ENCODE measurements around the gene SPRR5. TPM values are rescaled to one million over a fixed set of nuclear protein-coding genes. Genes with fewer than 3 reads are reported as not detected.

The SPRR5 gene
- total RNA-seq, 1 experiment from 2014 or later, result not detected

DNA sequence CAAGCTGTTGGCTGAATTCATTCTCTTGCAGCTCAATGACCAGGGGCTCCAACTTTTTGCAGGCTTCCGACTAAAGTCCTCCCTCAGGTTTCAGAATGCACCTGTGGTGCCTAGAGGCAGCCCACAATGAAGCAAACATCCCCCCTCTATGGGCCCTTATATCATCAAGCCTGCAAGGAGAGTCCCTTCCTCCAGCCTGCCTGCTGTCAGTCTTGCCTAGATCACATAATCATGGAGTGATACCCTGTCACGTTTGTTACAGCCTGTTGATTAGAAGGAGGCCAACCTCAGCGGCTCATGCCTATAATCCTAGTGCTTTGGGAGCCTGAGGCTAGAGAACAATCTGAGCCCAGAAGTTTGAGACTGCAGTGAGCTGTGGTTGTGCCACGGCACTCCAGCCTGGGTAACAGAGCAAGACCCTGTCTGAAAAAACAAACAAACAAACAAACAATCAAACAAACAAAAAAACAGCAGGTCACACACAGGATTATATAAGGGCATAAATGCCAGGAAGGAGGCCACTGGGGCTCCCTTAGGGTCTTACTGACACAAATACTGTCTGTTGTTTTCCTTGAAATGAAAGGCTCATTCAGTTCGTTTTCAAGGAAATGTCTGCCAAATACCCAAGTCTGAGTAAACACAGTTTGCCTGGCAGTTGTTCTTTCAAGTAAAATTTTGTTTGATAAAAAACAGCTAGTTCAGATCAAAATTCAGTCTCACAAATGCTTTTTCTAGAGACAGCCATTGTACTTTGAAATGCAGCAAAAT lies 49.8 kb downstream of the SPRR5 start:
- CTCF ChIA-PET, result no interaction called here
- TF ChIP-seq EZH2 (IDR thresholded peaks at IDR 0.05; ENCODE audit: borderline replicate concordance, low read depth, low read length, poor library complexity, severe bottlenecking), result no peak
- TF ChIP-seq, protein P1, sequence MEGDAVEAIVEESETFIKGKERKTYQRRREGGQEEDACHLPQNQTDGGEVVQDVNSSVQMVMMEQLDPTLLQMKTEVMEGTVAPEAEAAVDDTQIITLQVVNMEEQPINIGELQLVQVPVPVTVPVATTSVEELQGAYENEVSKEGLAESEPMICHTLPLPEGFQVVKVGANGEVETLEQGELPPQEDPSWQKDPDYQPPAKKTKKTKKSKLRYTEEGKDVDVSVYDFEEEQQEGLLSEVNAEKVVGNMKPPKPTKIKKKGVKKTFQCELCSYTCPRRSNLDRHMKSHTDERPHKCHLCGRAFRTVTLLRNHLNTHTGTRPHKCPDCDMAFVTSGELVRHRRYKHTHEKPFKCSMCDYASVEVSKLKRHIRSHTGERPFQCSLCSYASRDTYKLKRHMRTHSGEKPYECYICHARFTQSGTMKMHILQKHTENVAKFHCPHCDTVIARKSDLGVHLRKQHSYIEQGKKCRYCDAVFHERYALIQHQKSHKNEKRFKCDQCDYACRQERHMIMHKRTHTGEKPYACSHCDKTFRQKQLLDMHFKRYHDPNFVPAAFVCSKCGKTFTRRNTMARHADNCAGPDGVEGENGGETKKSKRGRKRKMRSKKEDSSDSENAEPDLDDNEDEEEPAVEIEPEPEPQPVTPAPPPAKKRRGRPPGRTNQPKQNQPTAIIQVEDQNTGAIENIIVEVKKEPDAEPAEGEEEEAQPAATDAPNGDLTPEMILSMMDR (conservative IDR thresholded peaks at IDR 0.05; ENCODE audit: low read depth, low read length), result no peak
- intact Hi-C loops (cut with micrococcal nuclease; ENCODE audit: unreplicated experiment), result no loop called here
- no peak for DNase-seq (ENCODE audit: low spot score)
- BruUV-seq (replicated peaks), result no TSS peak
- Histone ChIP-seq H3K36me3 (ENCODE audit: insufficient read depth, low read length, poor library complexity, severe bottlenecking) (no peaks in the 10 kb centered on the region), H3K27me3 (replicated peaks; ENCODE audit: insufficient read depth, low read depth, low read length, poor library complexity) (no peaks in the 10 kb centered on the region), H3K27ac (ENCODE audit: low read depth, low read length, poor library complexity, severe bottlenecking) (no peak overlapping the region), H3K4me1 (ENCODE audit: insufficient read depth, low read length, poor library complexity, severe bottlenecking) (no peaks in the 10 kb centered on the region), H3K4me3 (ENCODE audit: low read depth, low read length, poor library complexity, severe bottlenecking) (no peak overlapping the region), H3K9me3 (ENCODE audit: low read depth, low read length, poor library complexity, severe bottlenecking) (no peaks in the 10 kb centered on the region)
- POLR2A ChIA-PET (ENCODE audit: low non-redundant PET), result no interaction called here

DNA sequence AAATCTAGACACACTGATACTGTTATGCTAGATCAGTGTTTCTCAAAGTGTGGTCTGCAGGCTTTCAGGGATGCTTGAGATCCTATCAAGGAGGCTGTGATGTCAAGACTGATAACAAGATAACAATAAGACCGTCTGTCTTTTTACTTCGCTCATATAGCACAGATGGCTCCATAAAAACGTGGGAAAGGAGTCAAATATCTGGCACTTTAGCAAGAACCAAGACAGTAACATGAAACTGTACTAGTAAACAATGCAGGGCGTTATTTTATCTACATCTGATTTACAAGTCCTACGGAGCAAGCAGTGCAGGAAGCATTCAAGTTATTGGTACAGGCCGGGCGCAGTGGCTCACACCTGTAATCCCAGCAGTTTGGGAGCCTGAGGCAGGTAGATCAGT lies 50.9 kb downstream of the SPRR5 start:
- no peaks in the 10 kb centered on the region for H3K9me3 ChIP-seq (ENCODE audit: low read depth, low read length, poor library complexity, severe bottlenecking)
- ChIA-PET CTCF (no interaction called here), POLR2A (ENCODE audit: low non-redundant PET) (no interaction called here)
- no peaks in the 10 kb centered on the region for H3K27me3 ChIP-seq (replicated peaks; ENCODE audit: insufficient read depth, low read depth, low read length, poor library complexity)
- H3K36me3 ChIP-seq (ENCODE audit: insufficient read depth, low read length, poor library complexity, severe bottlenecking), result no peaks in the 10 kb centered on the region
- no peak overlapping the region for H3K27ac ChIP-seq (ENCODE audit: low read depth, low read length, poor library complexity, severe bottlenecking)
- DNase-seq (ENCODE audit: low spot score), result no peak
- no TSS peak for BruUV-seq (replicated peaks)
- intact Hi-C loops (cut with micrococcal nuclease; ENCODE audit: unreplicated experiment), result no loop called here
- no peak overlapping the region for H3K4me3 ChIP-seq (ENCODE audit: low read depth, low read length, poor library complexity, severe bottlenecking)
- no peaks in the 10 kb centered on the region for H3K4me1 ChIP-seq (ENCODE audit: insufficient read depth, low read length, poor library complexity, severe bottlenecking)
- TF ChIP-seq EZH2 (IDR thresholded peaks at IDR 0.05; ENCODE audit: borderline replicate concordance, low read depth, low read length, poor library complexity, severe bottlenecking), result no peak
- TF ChIP-seq, protein P1 (conservative IDR thresholded peaks at IDR 0.05; ENCODE audit: low read depth, low read length), result no peak

DNA sequence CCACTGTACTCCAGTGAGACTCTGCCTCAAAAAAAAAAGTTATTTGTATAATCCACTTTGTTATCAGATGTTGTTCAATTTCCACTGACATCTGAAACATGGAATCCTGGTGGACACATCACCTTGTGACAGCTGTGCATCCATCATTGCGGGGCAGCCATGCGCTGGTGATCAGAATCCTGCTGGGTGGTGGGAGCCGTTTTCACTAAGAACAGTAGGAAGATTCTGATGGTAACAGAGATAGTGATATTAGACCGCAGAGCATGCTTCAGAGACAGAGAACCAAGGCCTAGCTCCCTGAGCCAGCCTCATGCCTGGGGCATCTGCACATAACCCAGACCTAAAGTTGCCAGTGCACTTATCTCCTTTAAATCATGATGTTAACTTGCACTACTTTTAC lies 51.5 kb downstream of the SPRR5 start:
- H3K36me3 ChIP-seq (ENCODE audit: insufficient read depth, low read length, poor library complexity, severe bottlenecking), result no peaks in the 10 kb centered on the region
- no TSS peak for BruUV-seq (replicated peaks)
- no peak for TF ChIP-seq EZH2 (IDR thresholded peaks at IDR 0.05; ENCODE audit: borderline replicate concordance, low read depth, low read length, poor library complexity, severe bottlenecking)
- TF ChIP-seq, protein P1 (conservative IDR thresholded peaks at IDR 0.05; ENCODE audit: low read depth, low read length), result no peak
- DNase-seq (ENCODE audit: low spot score), result no peak
- ChIA-PET CTCF (no interaction called here), POLR2A (ENCODE audit: low non-redundant PET) (no interaction called here)
- no peaks in the 10 kb centered on the region for H3K27me3 ChIP-seq (replicated peaks; ENCODE audit: insufficient read depth, low read depth, low read length, poor library complexity)
- no peaks in the 10 kb centered on the region for H3K9me3 ChIP-seq (ENCODE audit: low read depth, low read length, poor library complexity, severe bottlenecking)
- no peak overlapping the region for H3K4me3 ChIP-seq (ENCODE audit: low read depth, low read length, poor library complexity, severe bottlenecking)
- no peak overlapping the region for H3K27ac ChIP-seq (ENCODE audit: low read depth, low read length, poor library complexity, severe bottlenecking)
- no peaks in the 10 kb centered on the region for H3K4me1 ChIP-seq (ENCODE audit: insufficient read depth, low read length, poor library complexity, severe bottlenecking)
- intact Hi-C loops (cut with micrococcal nuclease; ENCODE audit: unreplicated experiment), result no loop called here

Other genes starting within 250 kb of the SPRR5 start
- gene LCE2A, start 248.9 kb upstream of the SPRR5 start, total RNA-seq (2021), result not detected in 2 replicates
- not detected in 2 replicates for gene LCE4A, start 239.0 kb upstream of the SPRR5 start, total RNA-seq (2021)
- gene KPRP, start 189.2 kb upstream of the SPRR5 start, total RNA-seq (2021), result not detected in 2 replicates
- gene LCE1F, start 172.1 kb upstream of the SPRR5 start, total RNA-seq (2021), result not detected in 2 replicates
- gene LCE1E, start 160.9 kb upstream of the SPRR5 start, total RNA-seq (2021), result not detected in 2 replicates
- gene LCE1D, start 150.5 kb upstream of the SPRR5 start, total RNA-seq (2021), result not detected in 2 replicates
- not detected in 2 replicates for gene LCE1C, start 140.6 kb upstream of the SPRR5 start, total RNA-seq (2021)
- not detected in 2 replicates for gene LCE1B, start 135.2 kb upstream of the SPRR5 start, total RNA-seq (2021)
- gene LCE1A, start 119.7 kb upstream of the SPRR5 start, total RNA-seq (2021), result not detected in 2 replicates
- not detected in 2 replicates for gene LCE6A, start 104.3 kb upstream of the SPRR5 start, total RNA-seq (2021)
- gene LCE7A, start 87.2 kb upstream of the SPRR5 start, total RNA-seq (2021), result not detected in 2 replicates
- not detected in 2 replicates for gene SMCP, start 68.9 kb upstream of the SPRR5 start, total RNA-seq (2021)
- gene IVL, start 38.7 kb upstream of the SPRR5 start, total RNA-seq (2021), result not detected in 2 replicates
- gene SPRR4, start 23.4 kb downstream of the SPRR5 start, total RNA-seq (2021), result not detected in 2 replicates
- not detected in 2 replicates for gene SPRR1A, start 36.9 kb downstream of the SPRR5 start, total RNA-seq (2021)
- gene SPRR3, start 54.5 kb downstream of the SPRR5 start, total RNA-seq (2021), result not detected in 2 replicates
- gene SPRR1B, start 84.0 kb downstream of the SPRR5 start, total RNA-seq (2021), result not detected in 2 replicates
- gene SPRR2D, start 93.9 kb downstream of the SPRR5 start, total RNA-seq (2021), result 0.62 TPM in 1 of 2 replicates, not detected in the other
- not detected in 2 replicates for gene SPRR2A, start 110.3 kb downstream of the SPRR5 start, total RNA-seq (2021)
- not detected in 2 replicates for gene SPRR2B, start 124.4 kb downstream of the SPRR5 start, total RNA-seq (2021)
- gene SPRR2E, start 147.3 kb downstream of the SPRR5 start, total RNA-seq (2021), result not detected in 2 replicates
- not detected in 2 replicates for gene SPRR2F, start 166.3 kb downstream of the SPRR5 start, total RNA-seq (2021)
- not detected in 2 replicates for gene SPRR2G, start 203.7 kb downstream of the SPRR5 start, total RNA-seq (2021)

Data from A673 (cell line).